Right renal cortex interstitium (tissue), 3 donors: ENCODE measurements around the gene SORBS2. TPM values are rescaled to one million over a fixed set of nuclear protein-coding genes. Genes with fewer than 3 reads are reported as not detected.

ENCODE experiments used
- DNase-seq, 3 donors: peaks; one replicate each; pipeline ENCODE4 v3.0.0-alpha.2; 2013; ENCODE audit warnings: low read depth in 3 of 3, low spot score in 2 of 3
- polyA plus RNA-seq, 3 donors: library from polyadenylated mRNA; unstranded; fragments of 120-200 nt; gene quantifications; one replicate each; pipeline ENCODE4 v1.2.1, GENCODE V29; 2013; ENCODE audit not compliant: insufficient read length in 3 of 3

SORBS2 gene
- polyA plus RNA-seq, 3 donors = 65.0 to 71.9 (median 65.3) TPM

GRCh38 chr4:185654311-185654710, 157.7 kb downstream of the SORBS2 start:
- DNase-seq = no peak

GRCh38 chr4:185651851-185652250, 160.1 kb downstream of the SORBS2 start:
- DNase-seq = no peak

GRCh38 chr4:185651137-185651677, 160.8 kb downstream of the SORBS2 start:
- no peak for DNase-seq

- DNase-seq = no peak
These were observed 163.4 kb downstream of the SORBS2 start for GRCh38 chr4:185648631-185649030.

GRCh38 chr4:185645403-185645802, 166.6 kb downstream of the SORBS2 start:
- DNase-seq = no peak

GRCh38 chr4:185644408-185644807, 167.6 kb downstream of the SORBS2 start:
- DNase-seq = no peak

- no peak for DNase-seq
These were observed 169.1 kb downstream of the SORBS2 start for GRCh38 chr4:185642907-185643306.

GRCh38 chr4:185640811-185641675, 171.0 kb downstream of the SORBS2 start:
- peak; percentile 43 to 59 (median 44) for DNase-seq

GRCh38 chr4:185638548-185639301, 173.3 kb downstream of the SORBS2 start:
- no peak for DNase-seq

GRCh38 chr4:185638093-185638492, 173.9 kb downstream of the SORBS2 start:
- no peak for DNase-seq

GRCh38 chr4:185637163-185637875, 174.7 kb downstream of the SORBS2 start:
- DNase-seq = no peak

- DNase-seq = no peak
These were observed 177.8 kb downstream of the SORBS2 start for GRCh38 chr4:185634066-185634652.

GRCh38 chr4:185626798-185627197, 185.2 kb downstream of the SORBS2 start:
- no peak for DNase-seq

- DNase-seq = no peak
These were observed 186.5 kb downstream of the SORBS2 start for GRCh38 chr4:185625503-185625902.

GRCh38 chr4:185624259-185624589, 187.8 kb downstream of the SORBS2 start:
- no peak for DNase-seq

GRCh38 chr4:185623444-185624258, 188.3 kb downstream of the SORBS2 start:
- DNase-seq = no peak

- no peak for DNase-seq
These were observed 203.8 kb downstream of the SORBS2 start for GRCh38 chr4:185608185-185608584.

GRCh38 chr4:185602397-185602796, 209.6 kb downstream of the SORBS2 start:
- DNase-seq = no peak

GRCh38 chr4:185600801-185601434, 211.1 kb downstream of the SORBS2 start:
- no peak for DNase-seq
